MM.1S (cell line): ENCODE measurements around the gene BCAS3.

Experiments used
- DNase-seq: peaks from one replicate; pipeline ENCODE4 v3.0.0-alpha.2; 2015
- H2AFZ ChIP-seq: fragments of 300-600 bp; sonication (generic); 2 replicates; pipeline ENCODE4 v1.6.0; 2016; ENCODE audit warnings: antibody characterized with exemption, low read length
- H3F3A ChIP-seq: fragments of 300-600 bp; sonication (generic); 2 replicates; pipeline ENCODE4 v1.6.1; 2016; ENCODE audit warnings: mild to moderate bottlenecking, antibody characterized with exemption, low read length, moderate library complexity, mixed read lengths; ENCODE audit not compliant: insufficient read depth
- H3K27ac ChIP-seq: fragments of 300-600 bp; sonication (generic); 2 replicates; pipeline ENCODE4 v1.5.1; 2016; ENCODE audit warnings: mild to moderate bottlenecking, low read length
- H3K27me3 ChIP-seq: fragments of 300-600 bp; sonication (generic); replicated peaks from 2 replicates; pipeline ENCODE4 v1.6.0; 2016; ENCODE audit warnings: low read length; ENCODE audit not compliant: insufficient read depth
- H3K36me3 ChIP-seq: fragments of 300-600 bp; sonication (generic); replicated peaks from 2 replicates; pipeline ENCODE4 v1.6.1; 2016; ENCODE audit warnings: mild to moderate bottlenecking, low read length, mixed read lengths; ENCODE audit not compliant: insufficient read depth
- H3K4me1 ChIP-seq: fragments of 300-600 bp; sonication (generic); 2 replicates; pipeline ENCODE4 v1.6.1; 2016; ENCODE audit warnings: low read length, mixed read lengths
- H3K4me2 ChIP-seq: fragments of 300-600 bp; sonication (generic); 2 replicates; pipeline ENCODE4 v1.6.0; 2016; ENCODE audit warnings: low read depth, low read length
- H3K4me3 ChIP-seq: fragments of 300-600 bp; sonication (generic); 2 replicates; pipeline ENCODE4 v1.5.1; 2016; ENCODE audit warnings: low read length, mixed read lengths
- H3K79me2 ChIP-seq: fragments of 300-600 bp; sonication (generic); 2 replicates; pipeline ENCODE4 v1.6.1; 2016; ENCODE audit warnings: mixed run types, low read length, mixed read lengths
- H3K9ac ChIP-seq: fragments of 300-600 bp; sonication (generic); 2 replicates; pipeline ENCODE4 v1.6.1; 2016; ENCODE audit warnings: low read length, mixed read lengths
- H3K9me2 ChIP-seq: fragments of 300-600 bp; sonication (generic); replicated peaks from 2 replicates; pipeline ENCODE4 v1.6.1; 2016; ENCODE audit warnings: mild to moderate bottlenecking, low read length, mixed read lengths; ENCODE audit not compliant: insufficient read depth
- H3K9me3 ChIP-seq: fragments of 300-600 bp; sonication (generic); replicated peaks from 2 replicates; pipeline ENCODE4 v1.6.1; 2016; ENCODE audit warnings: mild to moderate bottlenecking, low read length, mixed read lengths; ENCODE audit not compliant: insufficient read depth
- H4K20me1 ChIP-seq: fragments of 300-600 bp; sonication (generic); 2 replicates; pipeline ENCODE4 v1.6.1; 2016; ENCODE audit warnings: mild to moderate bottlenecking, low read length, moderate library complexity, mixed read lengths; ENCODE audit not compliant: insufficient read depth
- EZH2 ChIP-seq: fragments of 300-600 bp; sonication (generic); optimal IDR thresholded peaks from 2 replicates; pipeline ENCODE3; 2017; ENCODE audit warnings: low read depth, mild to moderate bottlenecking, antibody characterized with exemption, low read length, mixed read lengths
- EZH2phosphoT487 ChIP-seq: fragments of 300-600 bp; sonication (generic); IDR thresholded peaks from 2 replicates; pipeline ENCODE4 v1.6.1; 2018; ENCODE audit warnings: antibody characterized with exemption, low read length
- TF ChIP-seq, protein P1 (sequence below): fragments of 300-600 bp; sonication (generic); IDR thresholded peaks from 2 replicates; pipeline ENCODE4 v1.5.1; 2016; ENCODE audit warnings: antibody characterized with exemption, low read length, mixed read lengths

The BCAS3 gene

DNA sequence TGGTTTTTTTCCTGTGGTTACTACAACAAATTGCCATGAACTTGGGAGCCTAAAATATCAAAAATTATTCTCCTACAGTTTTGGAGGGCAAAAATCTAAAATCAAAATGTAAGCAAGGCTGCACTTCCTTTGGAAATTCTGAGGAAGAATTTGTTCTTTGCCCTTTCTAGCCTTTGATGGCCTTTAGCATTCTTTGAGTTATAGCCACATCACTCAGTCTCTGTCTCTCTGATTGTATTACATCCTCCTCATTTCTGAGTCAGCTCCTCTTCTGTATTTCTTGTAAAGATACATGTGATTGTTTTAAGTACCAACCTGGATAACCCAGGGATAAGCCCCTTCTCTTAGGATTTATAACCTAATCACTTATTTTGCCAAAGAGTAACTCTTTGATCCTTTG, 282.0 kb downstream of the BCAS3 start:
- Histone ChIP-seq H2AFZ (no peak overlapping the region), H3K36me3 (no peaks in the 10 kb centered on the region), H3K4me3 (no peak overlapping the region), H3K9me3 (no peaks in the 10 kb centered on the region), H3K9ac (no peak overlapping the region), H3K27me3 (no peaks in the 10 kb centered on the region), H3K4me1 (no peaks in the 10 kb centered on the region), H4K20me1 (no peaks in the 10 kb centered on the region), H3K4me2 (no peak overlapping the region), H3K27ac (no peak overlapping the region), H3F3A (no peaks in the 10 kb centered on the region), H3K79me2 (no peaks in the 10 kb centered on the region), H3K9me2 (no peaks in the 10 kb centered on the region)
- no peak for TF ChIP-seq EZH2
- no peak for TF ChIP-seq EZH2phosphoT487
- TF ChIP-seq, protein P1, sequence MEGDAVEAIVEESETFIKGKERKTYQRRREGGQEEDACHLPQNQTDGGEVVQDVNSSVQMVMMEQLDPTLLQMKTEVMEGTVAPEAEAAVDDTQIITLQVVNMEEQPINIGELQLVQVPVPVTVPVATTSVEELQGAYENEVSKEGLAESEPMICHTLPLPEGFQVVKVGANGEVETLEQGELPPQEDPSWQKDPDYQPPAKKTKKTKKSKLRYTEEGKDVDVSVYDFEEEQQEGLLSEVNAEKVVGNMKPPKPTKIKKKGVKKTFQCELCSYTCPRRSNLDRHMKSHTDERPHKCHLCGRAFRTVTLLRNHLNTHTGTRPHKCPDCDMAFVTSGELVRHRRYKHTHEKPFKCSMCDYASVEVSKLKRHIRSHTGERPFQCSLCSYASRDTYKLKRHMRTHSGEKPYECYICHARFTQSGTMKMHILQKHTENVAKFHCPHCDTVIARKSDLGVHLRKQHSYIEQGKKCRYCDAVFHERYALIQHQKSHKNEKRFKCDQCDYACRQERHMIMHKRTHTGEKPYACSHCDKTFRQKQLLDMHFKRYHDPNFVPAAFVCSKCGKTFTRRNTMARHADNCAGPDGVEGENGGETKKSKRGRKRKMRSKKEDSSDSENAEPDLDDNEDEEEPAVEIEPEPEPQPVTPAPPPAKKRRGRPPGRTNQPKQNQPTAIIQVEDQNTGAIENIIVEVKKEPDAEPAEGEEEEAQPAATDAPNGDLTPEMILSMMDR: no peak
- DNase-seq: no peak

DNA sequence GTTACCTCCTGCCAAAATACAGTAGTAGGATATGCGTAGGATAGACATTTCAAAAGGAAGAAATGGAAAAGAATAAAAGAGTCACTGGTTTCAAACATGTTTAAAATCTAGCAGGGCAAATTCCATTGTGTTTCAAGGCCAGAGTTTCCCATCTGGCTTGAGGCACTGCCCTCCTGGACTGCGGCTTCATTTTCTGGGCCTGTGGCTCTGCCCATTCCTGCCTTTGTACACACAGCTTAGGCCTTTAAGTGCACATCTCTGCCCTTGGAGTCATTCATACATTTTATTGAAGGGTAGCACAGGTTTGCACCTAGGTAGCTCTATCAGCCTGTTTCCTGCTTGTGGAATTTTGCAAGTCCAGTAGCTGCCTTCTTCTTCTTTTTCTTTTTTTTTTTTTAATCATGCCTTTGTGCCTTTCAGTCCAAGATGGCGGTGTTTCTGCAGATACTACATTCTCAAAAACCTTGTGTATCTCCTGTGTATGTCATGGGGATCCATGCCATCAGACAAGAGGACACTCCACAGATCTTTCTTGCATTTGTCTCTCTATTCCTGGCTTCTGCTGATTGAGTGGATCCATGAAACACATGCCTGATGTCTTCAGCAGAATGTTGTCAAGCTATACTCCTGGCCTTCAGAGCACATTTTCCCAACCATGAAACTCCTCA, 282.9 kb downstream of the BCAS3 start:
- Histone ChIP-seq H2AFZ (no peak overlapping the region), H3K9me2 (no peaks in the 10 kb centered on the region), H3K4me3 (no peak overlapping the region), H3K79me2 (no peaks in the 10 kb centered on the region), H3K4me1 (no peaks in the 10 kb centered on the region), H3K27ac (no peak overlapping the region), H3K9ac (no peak overlapping the region), H3K9me3 (no peaks in the 10 kb centered on the region), H3K4me2 (no peak overlapping the region), H3F3A (no peaks in the 10 kb centered on the region), H3K27me3 (no peaks in the 10 kb centered on the region), H4K20me1 (no peaks in the 10 kb centered on the region), H3K36me3 (no peaks in the 10 kb centered on the region)
- no peak for DNase-seq
- TF ChIP-seq EZH2phosphoT487: no peak
- TF ChIP-seq, protein P1: no peak
- no peak for TF ChIP-seq EZH2

DNA sequence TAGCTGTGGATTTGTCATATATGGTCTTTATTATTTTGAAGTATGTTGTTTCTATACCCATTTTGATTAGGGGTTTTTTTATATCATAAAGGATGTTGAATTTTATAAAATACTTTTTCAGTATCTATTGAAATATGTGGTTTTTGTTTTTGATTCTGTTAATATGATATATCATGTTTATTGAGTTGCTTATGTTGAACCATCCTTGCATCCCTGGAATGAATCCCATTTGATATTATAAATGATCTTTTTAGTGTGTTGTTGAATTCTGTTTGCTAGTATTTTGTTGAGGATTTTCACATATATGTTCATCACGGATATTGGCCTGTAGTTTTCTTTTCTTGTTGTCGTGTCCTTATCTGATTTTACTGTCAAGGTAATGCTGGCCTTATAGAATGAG, 286.5 kb downstream of the BCAS3 start:
- Histone ChIP-seq H3K4me1 (no peaks in the 10 kb centered on the region), H3K36me3 (no peaks in the 10 kb centered on the region), H3K4me3 (no peak overlapping the region), H3K9ac (no peak overlapping the region), H4K20me1 (no peaks in the 10 kb centered on the region), H3K79me2 (no peaks in the 10 kb centered on the region), H3K27ac (no peak overlapping the region), H3K27me3 (no peaks in the 10 kb centered on the region), H3K9me3 (no peaks in the 10 kb centered on the region), H3K4me2 (no peak overlapping the region), H3K9me2 (no peaks in the 10 kb centered on the region), H2AFZ (no peak overlapping the region), H3F3A (no peaks in the 10 kb centered on the region)
- no peak for DNase-seq
- TF ChIP-seq, protein P1: no peak
- TF ChIP-seq EZH2: no peak
